CD4-positive, alpha-beta memory T cell (primary cell): ENCODE measurements around the gene ARL9. TPM values are rescaled to one million over a fixed set of nuclear protein-coding genes. Genes with fewer than 3 reads are reported as not detected.
"Not testable (repeated sequence)": the region's sequence is repeated elsewhere in the genome, so short reads cannot be mapped to it uniquely, and the experiment has no call there.

ENCODE experiments used
- CTCF ChIA-PET: fragments of 350-600 bp; sonication (Branson Sonifier 250); formaldehyde crosslinking; loops from one replicate; lab custom pipeline; 2021; ENCODE audit warnings: inconsistent platforms; ENCODE audit not compliant: partially characterized antibody; lab: Charles Lee
- POLR2A ChIA-PET: fragments of 350-600 bp; sonication (Branson Sonifier 250); formaldehyde crosslinking; loops from one replicate; lab custom pipeline; 2021; ENCODE audit not compliant: partially characterized antibody; lab: Charles Lee
- DNase-seq, 5 donors: peaks; one replicate each; pipeline versions ENCODE4 v3.0.0 to v3.0.0-alpha.2; 2020 to 2022; ENCODE audit warnings: mixed read lengths in 1 of 5
- H3K27ac ChIP-seq: one replicate; pipeline ENCODE4 v1.7.0; 2013; ENCODE audit warnings: low read depth, low read length
- H3K27me3 ChIP-seq: 2 replicates; pipeline ENCODE4 v1.7.0; 2013; ENCODE audit warnings: mild to moderate bottlenecking, low read length, moderate library complexity; ENCODE audit not compliant: insufficient read depth
- H3K36me3 ChIP-seq: 2 replicates; pipeline ENCODE4 v1.7.0; 2013; ENCODE audit warnings: mild to moderate bottlenecking, low read length, moderate library complexity; ENCODE audit not compliant: insufficient read depth
- H3K4me1 ChIP-seq: 2 replicates; pipeline ENCODE4 v1.7.0; 2013; ENCODE audit warnings: mild to moderate bottlenecking, low read length, moderate library complexity; ENCODE audit not compliant: insufficient read depth
- H3K4me3 ChIP-seq, 2 donors: one replicate each; pipeline ENCODE4 v1.7.0; 2013; ENCODE audit warnings: low read length in 2 of 2, mild to moderate bottlenecking in 1 of 2
- H3K9me3 ChIP-seq, 2 donors: one replicate each; pipeline ENCODE4 v1.7.0; 2013; ENCODE audit warnings: low read length in 2 of 2, control low read depth in 1 of 2; ENCODE audit not compliant: control insufficient read depth in 1 of 2
- H3K27ac Mint-ChIP-seq, 7 donors: one replicate each; pipeline ENCODE4 v1.8.0; 2020 to 2021; ENCODE audit warnings: mixed read lengths in 7 of 7, mild to moderate bottlenecking in 6 of 7, inconsistent platforms in 3 of 7, moderate library complexity in 3 of 7
- H3K27me3 Mint-ChIP-seq, 2 donors: one replicate each; pipeline ENCODE4 v1.8.0; 2020 to 2021; ENCODE audit warnings: mixed read lengths in 2 of 2
- H3K36me3 Mint-ChIP-seq, 2 donors: one replicate each; pipeline ENCODE4 v1.8.0; 2020 to 2021; ENCODE audit warnings: mixed read lengths in 2 of 2, inconsistent platforms in 1 of 2, mild to moderate bottlenecking in 1 of 2
- H3K4me1 Mint-ChIP-seq, 4 donors: one replicate each; pipeline ENCODE4 v1.8.0; 2020 to 2021; ENCODE audit warnings: mixed read lengths in 4 of 4, mild to moderate bottlenecking in 1 of 4
- H3K4me3 Mint-ChIP-seq, 8 donors: one replicate each; pipeline ENCODE4 v1.8.0; 2020 to 2021; ENCODE audit warnings: mixed read lengths in 8 of 8, mild to moderate bottlenecking in 7 of 8, moderate library complexity in 6 of 8, inconsistent platforms in 3 of 8
- H3K9me3 Mint-ChIP-seq, 8 donors: one replicate each; pipeline ENCODE4 v1.8.0; 2020 to 2021; ENCODE audit warnings: mixed read lengths in 8 of 8, mild to moderate bottlenecking in 5 of 8, inconsistent platforms in 3 of 8, moderate library complexity in 1 of 8
- intact Hi-C: fragments of 100-400 bp; cut with micrococcal nuclease; formaldehyde crosslinking; loops from one replicate; pipeline ENCODE4 v1.15.1; 2023
- polyA plus RNA-seq, 2 donors: library from polyadenylated mRNA; unstranded; fragments of 300-500 nt; fragmentation: Illumina TruSeq; gene quantifications; one replicate each; pipeline ENCODE4 v1.2.3, GENCODE V29; 2021
- total RNA-seq, 2 experiments: library from RNA; stranded (reverse); gene quantifications; one replicate each; pipeline ENCODE4 v1.2.3, GENCODE V29; 2021

ARL9 gene
- total and polyA plus RNA-seq, 4 experiments from 2014 or later, result 0.14 to 0.35 TPM; not detected in 2

- H3K27me3 ChIP-seq, H3K36me3 ChIP-seq, H3K27me3 Mint-ChIP-seq, H3K9me3 ChIP-seq, H3K9me3 Mint-ChIP-seq: not testable (repeated sequence)
- intact Hi-C loops, result loop anchor here (5.0 kb wide), 1 partner anchor 36 kb away; no protein-coding TSS in a partner anchor
- H3K27ac Mint-ChIP-seq, result peak overlapping the region; percentile 93 to 100 (median 98)
- DNase-seq, result peak in 2 of 5 donors; percentile 2 to 5
- H3K36me3 Mint-ChIP-seq, result peaks cover 11 to 41% of the 10 kb centered on the region in 2 donors
- H3K4me3 ChIP-seq, result peak overlapping the region; percentile 93 to 98
- H3K4me1 Mint-ChIP-seq, result peaks cover 44 to 69% (median 57%) of the 10 kb centered on the region in 4 donors
- H3K4me1 ChIP-seq, result peaks cover 50% of the 10 kb centered on the region
- POLR2A ChIA-PET, result interaction anchor here (0.7 to 4.2 kb wide), 8 partner anchors 26 to 518 kb away, joined by 3 to 49 read pairs (median 5); partner anchors contain the start of genes AASDH, CEP135, NOA1 and PAICS
- CTCF ChIA-PET, result interaction anchor here (1.1 to 2.5 kb wide), 6 partner anchors 26 to 511 kb away, joined by 3 to 11 read pairs (median 4); partner anchors contain the start of genes NOA1, PAICS and PPAT
- H3K27ac ChIP-seq, result peak overlapping the region; percentile 90
- peak overlapping the region; percentile 94 to 100 (median 98) for H3K4me3 Mint-ChIP-seq
Observed at GRCh38 chr4:56466296-56466761, 39.3 kb upstream of the ARL9 start.

GRCh38 chr4:56466910-56467283 is 38.7 kb upstream of the ARL9 start:
- DNase-seq, result peak in 1 of 5 donors; percentile 1
- intact Hi-C loops, result loop anchor here (1.0 to 5.0 kb wide), 5 partner anchors 31 to 80 kb away; partner anchors contain the start of genes AASDH and PAICS
- CTCF ChIA-PET, result interaction anchor here (0.6 to 2.5 kb wide), 5 partner anchors 27 to 373 kb away, joined by 3 to 11 read pairs (median 4); partner anchors contain the start of genes PAICS and PPAT

GRCh38 chr4:56467284-56468096 is 38.1 kb upstream of the ARL9 start, which contains the start of gene SRP72:
SRP72 (plus strand) TSS chr4:56467617; CDS start chr4:56467636, 19 bp downstream.
- no peaks in the 10 kb centered on the region for H3K9me3 Mint-ChIP-seq
- peaks cover 11 to 44% of the 10 kb centered on the region in 2 donors for H3K36me3 Mint-ChIP-seq
- Histone ChIP-seq H3K4me1 (peaks cover 50% of the 10 kb centered on the region), H3K36me3 (peaks cover 13% of the 10 kb centered on the region), H3K9me3 (no peaks in the 10 kb centered on the region), H3K27me3 (no peaks in the 10 kb centered on the region), H3K27ac (peak within 1 kb of the TSS; percentile 90), H3K4me3 (peak within 1 kb of the TSS; percentile 93 to 98)
- H3K27ac Mint-ChIP-seq, result peak within 1 kb of the TSS; percentile 93 to 100 (median 98)
- intact Hi-C loops, result loop anchor here (1.0 to 5.0 kb wide), 6 partner anchors 31 to 440 kb away; partner anchors contain the start of genes AASDH, PAICS and REST
- peak; percentile 88 to 97 (median 89) for DNase-seq
- peak within 1 kb of the TSS; percentile 94 to 100 (median 98) for H3K4me3 Mint-ChIP-seq
- POLR2A ChIA-PET, result interaction anchor here (0.8 to 5.9 kb wide), 10 partner anchors 12 to 519 kb away, joined by 3 to 76 read pairs (median 5); partner anchors contain the start of genes AASDH, CEP135, NOA1 and PAICS
- H3K27me3 Mint-ChIP-seq, result no peaks in the 10 kb centered on the region
- peaks cover 39 to 64% (median 51%) of the 10 kb centered on the region in 4 donors for H3K4me1 Mint-ChIP-seq
- CTCF ChIA-PET, result interaction anchor here (0.6 to 2.7 kb wide), 9 partner anchors 27 to 529 kb away, joined by 3 to 25 read pairs (median 3); partner anchors contain the start of genes CEP135, PAICS and PPAT

More at GRCh38 chr4:56466910-56467283, 38.7 kb upstream of the ARL9 start:
- Mint-ChIP-seq H3K36me3 (peaks cover 14 to 45% of the 10 kb centered on the region in 2 donors), H3K27ac (peak overlapping the region; percentile 93 to 100 (median 98)), H3K9me3 (no peaks in the 10 kb centered on the region), H3K4me3 (peak overlapping the region; percentile 94 to 100 (median 98)), H3K4me1 (peaks cover 44 to 68% (median 57%) of the 10 kb centered on the region in 4 donors), H3K27me3 (no peaks in the 10 kb centered on the region)
- H3K9me3 ChIP-seq, result no peaks in the 10 kb centered on the region
- peaks cover 8% of the 10 kb centered on the region for H3K36me3 ChIP-seq
- POLR2A ChIA-PET, result interaction anchor here (0.7 to 4.2 kb wide), 7 partner anchors 29 to 518 kb away, joined by 3 to 49 read pairs (median 6); partner anchors contain the start of genes AASDH, CEP135, NOA1 and PAICS
- no peaks in the 10 kb centered on the region for H3K27me3 ChIP-seq
- H3K4me3 ChIP-seq, result peak overlapping the region; percentile 93 to 98
- peak overlapping the region; percentile 90 for H3K27ac ChIP-seq
- peaks cover 50% of the 10 kb centered on the region for H3K4me1 ChIP-seq

DNA sequence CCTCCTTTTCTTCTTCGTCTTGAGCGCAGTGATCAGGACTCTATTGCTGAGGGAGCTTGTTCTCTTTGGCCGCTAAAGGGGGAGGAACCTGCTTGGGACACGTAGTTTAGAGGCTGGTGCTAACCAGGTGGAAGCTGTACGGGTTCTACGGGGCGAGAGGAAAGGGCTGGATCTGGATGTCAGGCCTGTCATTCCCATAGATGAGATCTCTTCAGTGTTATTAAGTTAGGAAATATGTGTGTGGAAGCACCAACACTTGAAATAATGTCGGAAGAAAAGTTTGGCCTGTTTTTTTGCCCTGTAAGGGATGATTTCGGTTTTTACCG is 37.5 kb upstream of the ARL9 start:
- peaks cover 50% of the 10 kb centered on the region for H3K4me1 ChIP-seq
- POLR2A ChIA-PET, result interaction anchor here (0.8 to 5.9 kb wide), 7 partner anchors 11 to 510 kb away, joined by 3 to 76 read pairs (median 4); partner anchors contain the start of genes AASDH, PAICS, POLR2B and PPAT

DNA sequence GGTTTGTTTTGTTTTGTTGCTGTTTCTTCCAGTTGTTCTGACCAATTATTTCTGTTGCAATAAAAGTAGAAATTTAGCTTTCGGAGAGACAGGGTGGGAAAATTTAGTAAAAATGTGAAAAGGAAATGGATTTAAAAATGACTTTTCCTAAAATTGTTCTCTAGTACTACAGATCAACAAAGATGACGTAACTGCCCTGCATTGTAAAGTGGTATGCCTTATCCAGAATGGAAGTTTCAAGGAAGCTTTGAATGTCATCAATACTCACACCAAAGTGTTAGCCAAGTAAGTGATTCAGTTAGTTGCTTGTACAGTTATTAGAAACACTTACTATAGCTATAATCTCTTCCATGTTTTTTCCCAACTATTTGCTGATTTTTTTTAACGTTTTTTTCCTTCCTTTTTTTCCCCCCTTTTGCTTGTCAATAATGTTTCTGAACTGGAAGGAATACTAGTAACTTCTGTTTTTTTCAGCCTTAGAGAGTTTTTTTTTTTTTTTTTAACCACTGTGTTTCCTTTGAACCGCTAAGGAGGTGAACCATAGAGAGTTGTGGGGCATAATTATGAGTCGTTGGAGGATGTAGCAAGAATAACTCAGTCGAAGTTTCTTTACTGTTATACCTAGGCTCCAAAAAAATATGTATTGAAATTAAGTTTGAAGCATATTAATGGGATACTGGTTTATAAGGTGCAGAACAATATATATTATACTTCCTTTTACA is 35.9 kb upstream of the ARL9 start:
- Mint-ChIP-seq H3K9me3 (no peaks in the 10 kb centered on the region), H3K36me3 (peaks cover 20 to 60% of the 10 kb centered on the region in 2 donors), H3K4me3 (peak overlapping the region in 6 of 8 donors; percentile 49 to 99 (median 64)), H3K27ac (peak overlapping the region in 5 of 7 donors; percentile 9 to 83 (median 13)), H3K4me1 (peaks cover 34 to 58% (median 45%) of the 10 kb centered on the region in 4 donors), H3K27me3 (no peaks in the 10 kb centered on the region)
- intact Hi-C loops, result loop anchor here (5.0 kb wide), 1 partner anchor 33 kb away; no protein-coding TSS in a partner anchor
- no peak for DNase-seq
- ChIA-PET POLR2A (interaction anchor here (2.1 to 5.9 kb wide), 2 partner anchors 34 to 83 kb away, joined by 15 to 76 read pairs; partner anchors contain the start of genes AASDH, PAICS and PPAT), CTCF (interaction anchor here (1.0 to 2.7 kb wide), 3 partner anchors 33 to 48 kb away, joined by 3 to 25 read pairs (median 6); partner anchors contain the start of genes PAICS and PPAT)
- peaks cover 44% of the 10 kb centered on the region for H3K4me1 ChIP-seq
- peaks cover 29% of the 10 kb centered on the region for H3K36me3 ChIP-seq
- no peak overlapping the region for H3K4me3 ChIP-seq
- no peaks in the 10 kb centered on the region for H3K27me3 ChIP-seq
- no peaks in the 10 kb centered on the region for H3K9me3 ChIP-seq
- H3K27ac ChIP-seq, result no peak overlapping the region

More for the DNA sequence above, 37.5 kb upstream of the ARL9 start:
- peak in 1 of 5 donors; percentile 38 for DNase-seq
- Mint-ChIP-seq H3K36me3 (peaks cover 11 to 49% of the 10 kb centered on the region in 2 donors), H3K4me1 (peaks cover 39 to 64% (median 50%) of the 10 kb centered on the region in 4 donors), H3K4me3 (peak overlapping the region; percentile 94 to 100 (median 98)), H3K9me3 (no peaks in the 10 kb centered on the region), H3K27ac (peak overlapping the region; percentile 93 to 99 (median 95)), H3K27me3 (no peaks in the 10 kb centered on the region)
- intact Hi-C loops, result loop anchor here (1.0 to 5.0 kb wide), 2 partner anchors 34 to 439 kb away; partner anchors contain the start of gene REST
- H3K9me3 ChIP-seq, result no peaks in the 10 kb centered on the region
- peak overlapping the region; percentile 93 to 98 for H3K4me3 ChIP-seq
- peak overlapping the region; percentile 90 for H3K27ac ChIP-seq
- peaks cover 16% of the 10 kb centered on the region for H3K36me3 ChIP-seq
- no peaks in the 10 kb centered on the region for H3K27me3 ChIP-seq
- CTCF ChIA-PET, result interaction anchor here (0.9 to 2.7 kb wide), 7 partner anchors 31 to 528 kb away, joined by 3 to 25 read pairs (median 3); partner anchors contain the start of genes CEP135, PAICS and PPAT

DNA sequence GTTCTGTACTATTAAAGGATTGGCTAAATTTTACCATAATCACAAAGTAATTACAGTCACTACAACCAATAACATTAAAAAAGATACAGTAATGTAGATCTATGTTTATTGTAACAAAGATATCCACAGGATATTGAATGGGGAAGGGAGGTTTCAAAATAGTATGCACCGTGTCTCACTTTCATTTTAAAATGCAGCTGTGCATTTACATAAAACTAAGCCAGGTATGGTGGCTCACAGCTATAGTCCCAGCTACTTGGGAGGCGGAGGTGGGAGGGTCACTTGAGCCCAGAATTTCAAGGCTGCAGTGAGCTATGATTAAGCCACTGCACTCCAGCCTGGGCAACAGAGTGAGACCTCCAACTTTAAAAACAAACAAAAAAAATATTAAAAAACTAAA is 29.7 kb upstream of the ARL9 start:
- Mint-ChIP-seq H3K27me3 (no peaks in the 10 kb centered on the region), H3K36me3 (peaks cover 56 to 83% of the 10 kb centered on the region in 2 donors), H3K4me3 (no peak overlapping the region), H3K9me3 (no peaks in the 10 kb centered on the region), H3K27ac (peak overlapping the region in 1 of 7 donors; percentile 29), H3K4me1 (peaks cover 0 to 4% (median under 1%) of the 10 kb centered on the region in 4 donors)
- intact Hi-C loops, result no loop called here
- ChIA-PET POLR2A (no interaction called here), CTCF (no interaction called here)
- Histone ChIP-seq H3K36me3 (peaks cover 63% of the 10 kb centered on the region), H3K4me3 (no peak overlapping the region), H3K27ac (no peak overlapping the region), H3K4me1 (no peaks in the 10 kb centered on the region), H3K27me3 (no peaks in the 10 kb centered on the region), H3K9me3 (no peaks in the 10 kb centered on the region)
- no peak for DNase-seq
